PFSK-1 (cell line): ENCODE data around the gene SYT3.

Experiments
- FOXP2 ChIP-seq: optimal IDR thresholded peaks from 2 replicates; pipeline ENCODE3; 2011; ENCODE audit warnings: borderline replicate concordance, control low read depth, inconsistent platforms; ENCODE audit not compliant: insufficient read depth; ENCODE audit errors: extremely low read length, extremely low read depth
- POLR2AphosphoS5 ChIP-seq: IDR thresholded peaks from 2 replicates; pipeline ENCODE4 v1.6.1; 2012; ENCODE audit warnings: low read depth, mild to moderate bottlenecking, control low read depth, low read length, moderate library complexity
- REST ChIP-seq, 2 experiments: IDR thresholded peaks; 2 replicates each; pipeline versions ENCODE4 v1.6.1 to v1.8.0; 2011 to 2012; ENCODE audit warnings: low read depth in 2 of 2, low read length in 2 of 2, control low read depth in 1 of 2, inconsistent platforms in 1 of 2, mild to moderate bottlenecking in 1 of 2, moderate library complexity in 1 of 2; ENCODE audit not compliant: insufficient read depth in 1 of 2
- SIN3A ChIP-seq: IDR thresholded peaks from 2 replicates; pipeline ENCODE4 v1.6.1; 2012; ENCODE audit warnings: mild to moderate bottlenecking, low read length, moderate library complexity, borderline replicate concordance; ENCODE audit not compliant: insufficient read depth
- TAF1 ChIP-seq: IDR thresholded peaks from 2 replicates; pipeline ENCODE4 v1.6.1; 2012; ENCODE audit warnings: low read length, control low read depth, borderline replicate concordance; ENCODE audit not compliant: insufficient read depth

SYT3 gene

GRCh38 chr19:50646074-50646807, 6.6 kb upstream of the SYT3 start:
- no peak for TF ChIP-seq TAF1
- TF ChIP-seq FOXP2: no peak
- no peak for TF ChIP-seq SIN3A
- TF ChIP-seq REST (IDR thresholded peaks at IDR 0.05; ENCODE audit: insufficient read depth in 1 of 2, low read depth in 2 of 2, low read length in 2 of 2): no peak
- TF ChIP-seq POLR2AphosphoS5: no peak

- TF ChIP-seq REST (IDR thresholded peaks at IDR 0.05; ENCODE audit: insufficient read depth in 1 of 2, low read depth in 2 of 2, low read length in 2 of 2): no peak
- no peak for TF ChIP-seq TAF1
- TF ChIP-seq SIN3A: no peak
- no peak for TF ChIP-seq POLR2AphosphoS5
- TF ChIP-seq FOXP2: no peak
Observed at GRCh38 chr19:50645107-50645506, 5.4 kb upstream of the SYT3 start.

- TF ChIP-seq POLR2AphosphoS5 (no peak), REST (IDR thresholded peaks at IDR 0.05; ENCODE audit: insufficient read depth in 1 of 2, low read depth in 2 of 2, low read length in 2 of 2) (no peak), FOXP2 (no peak), TAF1 (no peak)
Observed at GRCh38 chr19:50644315-50644915, 4.7 kb upstream of the SYT3 start.

GRCh38 chr19:50640368-50640767, 687 bp upstream of the SYT3 start:
- TF ChIP-seq FOXP2 (no peak), REST (IDR thresholded peaks at IDR 0.05; ENCODE audit: insufficient read depth in 1 of 2, low read depth in 2 of 2, low read length in 2 of 2) (no peak), POLR2AphosphoS5 (no peak), SIN3A (no peak)
